HCT116 (cell line): Measurements from ENCODE around the gene LRBA.

ENCODE experiments used
- TF ChIP-seq, protein P1 (sequence below), 3 experiments: fragments of 200-600 bp in 1 of 3; sonication (generic) in 1 of 3; IDR thresholded peaks in 2 of 3; conservative IDR thresholded peaks in 1 of 3; 2 replicates each; pipeline ENCODE4 v1.5.1; 2012 to 2017; ENCODE audit warnings: low read depth in 2 of 3, low read length in 2 of 3, antibody characterized with exemption in 1 of 3, borderline replicate concordance in 1 of 3, control low read depth in 1 of 3, mild to moderate bottlenecking in 1 of 3, mixed read lengths in 1 of 3, mixed run types in 1 of 3, moderate library complexity in 1 of 3; ENCODE audit not compliant: insufficient read depth in 1 of 3
- TF ChIP-seq, protein P2 (sequence below): IDR thresholded peaks from 2 replicates; pipeline ENCODE4 v1.6.1; 2012; ENCODE audit warnings: low read depth
- TF ChIP-seq, protein P3 (sequence below): IDR thresholded peaks from 2 replicates; pipeline ENCODE4 v1.6.1; 2012

DNA sequence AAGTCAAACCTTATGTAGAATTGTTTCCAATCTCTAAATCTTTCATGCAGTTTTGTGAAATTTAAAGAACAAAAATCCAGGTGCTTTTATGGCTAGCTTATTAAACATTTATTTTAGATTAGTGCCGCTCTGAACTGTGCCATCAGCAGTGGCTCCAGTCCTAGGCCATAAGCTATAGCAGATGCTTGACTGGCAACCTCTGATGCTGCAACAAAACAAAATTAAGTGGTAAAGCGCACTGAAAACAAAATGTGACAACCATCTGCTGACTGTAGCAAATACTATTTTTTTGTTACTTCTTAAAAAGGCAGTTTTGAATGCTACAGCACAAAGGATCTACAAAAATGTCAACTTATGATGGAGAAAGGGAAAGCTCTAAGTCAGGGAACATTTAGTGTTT lies 699.4 kb downstream of the LRBA start:
- TF ChIP-seq, protein P1, sequence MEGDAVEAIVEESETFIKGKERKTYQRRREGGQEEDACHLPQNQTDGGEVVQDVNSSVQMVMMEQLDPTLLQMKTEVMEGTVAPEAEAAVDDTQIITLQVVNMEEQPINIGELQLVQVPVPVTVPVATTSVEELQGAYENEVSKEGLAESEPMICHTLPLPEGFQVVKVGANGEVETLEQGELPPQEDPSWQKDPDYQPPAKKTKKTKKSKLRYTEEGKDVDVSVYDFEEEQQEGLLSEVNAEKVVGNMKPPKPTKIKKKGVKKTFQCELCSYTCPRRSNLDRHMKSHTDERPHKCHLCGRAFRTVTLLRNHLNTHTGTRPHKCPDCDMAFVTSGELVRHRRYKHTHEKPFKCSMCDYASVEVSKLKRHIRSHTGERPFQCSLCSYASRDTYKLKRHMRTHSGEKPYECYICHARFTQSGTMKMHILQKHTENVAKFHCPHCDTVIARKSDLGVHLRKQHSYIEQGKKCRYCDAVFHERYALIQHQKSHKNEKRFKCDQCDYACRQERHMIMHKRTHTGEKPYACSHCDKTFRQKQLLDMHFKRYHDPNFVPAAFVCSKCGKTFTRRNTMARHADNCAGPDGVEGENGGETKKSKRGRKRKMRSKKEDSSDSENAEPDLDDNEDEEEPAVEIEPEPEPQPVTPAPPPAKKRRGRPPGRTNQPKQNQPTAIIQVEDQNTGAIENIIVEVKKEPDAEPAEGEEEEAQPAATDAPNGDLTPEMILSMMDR (IDR thresholded peaks at IDR 0.05 in 2 of 3, conservative IDR thresholded peaks at IDR 0.05 in 1 of 3; ENCODE audit: borderline replicate concordance in 1 of 3, insufficient read depth in 1 of 3, low read depth in 2 of 3, low read length in 2 of 3), result no peak
- TF ChIP-seq, protein P2, sequence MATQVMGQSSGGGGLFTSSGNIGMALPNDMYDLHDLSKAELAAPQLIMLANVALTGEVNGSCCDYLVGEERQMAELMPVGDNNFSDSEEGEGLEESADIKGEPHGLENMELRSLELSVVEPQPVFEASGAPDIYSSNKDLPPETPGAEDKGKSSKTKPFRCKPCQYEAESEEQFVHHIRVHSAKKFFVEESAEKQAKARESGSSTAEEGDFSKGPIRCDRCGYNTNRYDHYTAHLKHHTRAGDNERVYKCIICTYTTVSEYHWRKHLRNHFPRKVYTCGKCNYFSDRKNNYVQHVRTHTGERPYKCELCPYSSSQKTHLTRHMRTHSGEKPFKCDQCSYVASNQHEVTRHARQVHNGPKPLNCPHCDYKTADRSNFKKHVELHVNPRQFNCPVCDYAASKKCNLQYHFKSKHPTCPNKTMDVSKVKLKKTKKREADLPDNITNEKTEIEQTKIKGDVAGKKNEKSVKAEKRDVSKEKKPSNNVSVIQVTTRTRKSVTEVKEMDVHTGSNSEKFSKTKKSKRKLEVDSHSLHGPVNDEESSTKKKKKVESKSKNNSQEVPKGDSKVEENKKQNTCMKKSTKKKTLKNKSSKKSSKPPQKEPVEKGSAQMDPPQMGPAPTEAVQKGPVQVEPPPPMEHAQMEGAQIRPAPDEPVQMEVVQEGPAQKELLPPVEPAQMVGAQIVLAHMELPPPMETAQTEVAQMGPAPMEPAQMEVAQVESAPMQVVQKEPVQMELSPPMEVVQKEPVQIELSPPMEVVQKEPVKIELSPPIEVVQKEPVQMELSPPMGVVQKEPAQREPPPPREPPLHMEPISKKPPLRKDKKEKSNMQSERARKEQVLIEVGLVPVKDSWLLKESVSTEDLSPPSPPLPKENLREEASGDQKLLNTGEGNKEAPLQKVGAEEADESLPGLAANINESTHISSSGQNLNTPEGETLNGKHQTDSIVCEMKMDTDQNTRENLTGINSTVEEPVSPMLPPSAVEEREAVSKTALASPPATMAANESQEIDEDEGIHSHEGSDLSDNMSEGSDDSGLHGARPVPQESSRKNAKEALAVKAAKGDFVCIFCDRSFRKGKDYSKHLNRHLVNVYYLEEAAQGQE, result no peak
- TF ChIP-seq, protein P3, sequence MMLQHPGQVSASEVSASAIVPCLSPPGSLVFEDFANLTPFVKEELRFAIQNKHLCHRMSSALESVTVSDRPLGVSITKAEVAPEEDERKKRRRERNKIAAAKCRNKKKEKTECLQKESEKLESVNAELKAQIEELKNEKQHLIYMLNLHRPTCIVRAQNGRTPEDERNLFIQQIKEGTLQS, result no peak
